ENCODE measurements around the gene CRTAP. TPM values are rescaled to one million over a fixed set of nuclear protein-coding genes. Genes with fewer than 3 reads are reported as not detected.

The CRTAP gene
- total RNA-seq, 6 experiments from 2014 or later = 33.1 to 54.9 (median 46.8) TPM

DNA sequence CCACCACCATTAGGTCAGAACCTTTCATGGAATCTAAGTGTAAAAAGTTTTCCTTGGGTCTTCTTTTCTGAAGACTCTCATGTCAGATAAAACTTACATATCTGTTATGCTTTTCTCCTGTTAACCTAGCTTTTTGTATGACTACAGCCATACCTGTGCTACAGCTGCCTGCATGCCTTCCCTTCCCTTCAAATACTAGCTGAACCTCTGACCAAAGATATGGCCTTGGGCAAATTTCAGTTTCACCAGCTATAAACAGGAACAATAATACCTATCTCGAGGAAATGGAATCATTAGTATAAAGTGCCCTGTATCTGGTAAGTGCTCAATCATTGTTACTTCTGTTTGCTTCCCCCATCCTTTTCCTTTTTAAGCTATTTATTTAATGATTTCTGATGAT is 41.9 kb upstream of the CRTAP start:
- no peak overlapping the region for H3K27ac ChIP-seq

DNA sequence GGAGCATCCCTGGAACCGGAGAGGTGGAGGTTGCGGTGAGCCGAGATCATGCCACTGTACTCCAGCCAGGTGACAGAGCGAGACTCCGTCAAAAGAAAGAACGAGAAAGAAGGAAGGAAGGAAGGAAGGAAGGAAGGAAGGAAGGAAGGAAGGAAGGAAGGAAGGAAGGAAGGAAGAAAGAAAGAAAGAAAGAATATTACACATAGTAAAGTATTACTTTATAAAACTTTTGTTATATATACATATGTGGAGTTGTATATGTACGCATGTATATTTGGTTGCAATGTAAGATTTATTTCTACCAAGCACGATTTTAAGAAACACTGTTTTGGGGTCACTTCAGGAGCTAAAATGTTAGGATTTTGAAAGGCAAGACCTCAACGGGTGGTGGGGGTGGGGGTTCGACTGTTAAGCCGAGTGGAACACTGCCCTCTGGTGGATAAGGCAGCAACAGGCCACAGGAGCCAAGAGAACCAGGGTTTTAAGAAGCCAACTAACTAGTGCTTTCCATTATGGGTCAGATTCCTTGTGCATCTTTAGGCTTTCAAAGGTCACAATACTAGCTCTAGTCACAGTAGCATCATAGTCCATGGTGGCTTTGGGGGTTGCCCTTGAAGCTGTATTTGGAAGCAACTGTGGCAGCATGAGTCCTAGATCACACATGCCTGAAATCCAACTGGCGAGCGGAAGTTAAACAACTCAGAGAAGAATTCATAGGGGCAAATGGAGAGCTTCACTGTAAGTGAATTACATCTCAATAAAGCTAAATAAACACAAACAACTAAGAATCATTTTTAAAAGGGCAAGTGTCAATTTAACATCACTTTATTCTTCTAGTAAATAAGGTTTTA is 39.4 kb upstream of the CRTAP start:
- Histone ChIP-seq H3K4me1 (no peaks in the 10 kb centered on the region), H3K27ac (no peak overlapping the region), H3K4me3 (no peak overlapping the region), H3K27me3 (no peaks in the 10 kb centered on the region), H3K9me3 (no peaks in the 10 kb centered on the region), H3K36me3 (peaks cover 0 to 8% (median 2%) of the 10 kb centered on the region in 4 donors)
- WGBS (ENCODE audit: insufficient coverage, low coverage, low lambda C conversion rate, missing lambda C conversion rate) = 59% methylated on average over 11 of the region's 13 CpGs
- TF ChIP-seq, protein P1, sequence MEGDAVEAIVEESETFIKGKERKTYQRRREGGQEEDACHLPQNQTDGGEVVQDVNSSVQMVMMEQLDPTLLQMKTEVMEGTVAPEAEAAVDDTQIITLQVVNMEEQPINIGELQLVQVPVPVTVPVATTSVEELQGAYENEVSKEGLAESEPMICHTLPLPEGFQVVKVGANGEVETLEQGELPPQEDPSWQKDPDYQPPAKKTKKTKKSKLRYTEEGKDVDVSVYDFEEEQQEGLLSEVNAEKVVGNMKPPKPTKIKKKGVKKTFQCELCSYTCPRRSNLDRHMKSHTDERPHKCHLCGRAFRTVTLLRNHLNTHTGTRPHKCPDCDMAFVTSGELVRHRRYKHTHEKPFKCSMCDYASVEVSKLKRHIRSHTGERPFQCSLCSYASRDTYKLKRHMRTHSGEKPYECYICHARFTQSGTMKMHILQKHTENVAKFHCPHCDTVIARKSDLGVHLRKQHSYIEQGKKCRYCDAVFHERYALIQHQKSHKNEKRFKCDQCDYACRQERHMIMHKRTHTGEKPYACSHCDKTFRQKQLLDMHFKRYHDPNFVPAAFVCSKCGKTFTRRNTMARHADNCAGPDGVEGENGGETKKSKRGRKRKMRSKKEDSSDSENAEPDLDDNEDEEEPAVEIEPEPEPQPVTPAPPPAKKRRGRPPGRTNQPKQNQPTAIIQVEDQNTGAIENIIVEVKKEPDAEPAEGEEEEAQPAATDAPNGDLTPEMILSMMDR (IDR thresholded peaks at IDR 0.05) = peak; percentile 74 to 87 (median 86)
- TF ChIP-seq POLR2A (IDR thresholded peaks at IDR 0.05) = no peak
- intact Hi-C loops (cut with DNase I) = loop anchor here (10.0 kb wide), 1 partner anchor 120 kb away; the partner anchor contains the start of gene CCR4 (in 2 of the 2)
- DNase-seq (peak in 2 of 3 donors; percentile 55 to 68), ATAC-seq (peak; percentile 91 to 94 (median 92))

More for the DNA sequence above, 41.9 kb upstream of the CRTAP start:
- H3K9me3 ChIP-seq = no peaks in the 10 kb centered on the region
- H3K36me3 ChIP-seq = peaks cover 0 to 11% (median 2%) of the 10 kb centered on the region in 4 donors
- 82% methylated on average over 1 of the region's 1 CpG for WGBS (ENCODE audit: insufficient coverage, low coverage, low lambda C conversion rate, missing lambda C conversion rate)
- intact Hi-C loops (cut with DNase I) = loop anchor here (10.0 kb wide), 1 partner anchor 117 kb away; the partner anchor contains the start of gene CCR4 (in 2 of the 2)
- H3K4me1 ChIP-seq = no peaks in the 10 kb centered on the region
- no peak overlapping the region for H3K4me3 ChIP-seq
- DNase-seq = no peak
- no peaks in the 10 kb centered on the region for H3K27me3 ChIP-seq
- TF ChIP-seq, protein P1 (IDR thresholded peaks at IDR 0.05) = no peak
- no peak for TF ChIP-seq POLR2A (IDR thresholded peaks at IDR 0.05)
- no peak for ATAC-seq

GRCh38 chr3:33075995-33076394 is 37.8 kb upstream of the CRTAP start:
- H3K36me3 ChIP-seq = peaks cover 0 to under 1% (median 0%) of the 10 kb centered on the region in 4 donors
- no peaks in the 10 kb centered on the region for H3K27me3 ChIP-seq
- no peak for ATAC-seq
- H3K4me3 ChIP-seq = no peak overlapping the region
- TF ChIP-seq POLR2A (IDR thresholded peaks at IDR 0.05) = no peak
- TF ChIP-seq, protein P1 (IDR thresholded peaks at IDR 0.05) = no peak
- intact Hi-C loops (cut with DNase I) = loop anchor here (10.0 kb wide), 1 partner anchor 121 kb away; the partner anchor contains the start of gene CCR4 (in 2 of the 2)
- WGBS (ENCODE audit: insufficient coverage, low coverage, low lambda C conversion rate, missing lambda C conversion rate) = 82% methylated on average over 6 of the region's 6 CpGs
- H3K27ac ChIP-seq = no peak overlapping the region
- no peaks in the 10 kb centered on the region for H3K4me1 ChIP-seq
- no peak for DNase-seq
- no peaks in the 10 kb centered on the region for H3K9me3 ChIP-seq

DNA sequence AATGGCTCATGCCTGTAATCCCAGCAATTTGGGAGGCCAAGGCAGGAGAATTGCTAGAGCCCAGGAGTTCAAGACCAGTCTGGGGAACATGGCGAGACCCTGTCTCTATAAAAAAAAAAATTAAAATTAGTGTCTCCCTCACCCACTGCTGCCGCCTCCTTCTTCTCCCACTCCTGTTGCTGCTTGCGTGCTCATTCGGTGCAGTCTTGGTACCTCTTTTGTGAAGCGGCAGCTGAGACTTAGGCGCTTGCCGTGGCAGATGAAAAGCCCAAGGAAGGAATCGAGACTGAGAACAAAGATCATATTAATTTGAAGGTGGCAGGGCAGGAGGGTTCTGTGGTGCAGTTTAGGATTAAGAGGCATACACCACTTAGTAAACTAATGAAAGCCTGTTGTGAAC is 36.9 kb upstream of the CRTAP start:
- DNase-seq = no peak
- no peak for TF ChIP-seq POLR2A (IDR thresholded peaks at IDR 0.05)
- TF ChIP-seq, protein P1 (IDR thresholded peaks at IDR 0.05) = no peak

More for the DNA sequence above, 36.9 kb upstream of the CRTAP start:
- Histone ChIP-seq H3K27me3 (no peaks in the 10 kb centered on the region), H3K4me3 (no peak overlapping the region), H3K9me3 (no peaks in the 10 kb centered on the region), H3K27ac (no peak overlapping the region), H3K4me1 (no peaks in the 10 kb centered on the region), H3K36me3 (no peaks in the 10 kb centered on the region)
- intact Hi-C loops (cut with DNase I) = loop anchor here (10.0 kb wide), 1 partner anchor 122 kb away; the partner anchor contains the start of gene CCR4 (in 2 of the 2)
- 94% methylated on average over 8 of the region's 8 CpGs for whole genome bisulfite sequencing (ENCODE audit: insufficient coverage, low coverage, low lambda C conversion rate, missing lambda C conversion rate)
- ATAC-seq = no peak

All from right lobe of liver (tissue), 6 donors.